ENCODE data around the gene GLIS2. TPM values are rescaled to one million over a fixed set of nuclear protein-coding genes. Genes with fewer than 3 reads are reported as not detected.

GLIS2 gene
- total RNA-seq, 1 experiment from 2014 or later = 23.0 TPM

GRCh38 chr16:4285167-4285566, 30.7 kb upstream of the GLIS2 start:
- Mint-ChIP-seq H3K4me3 (no peak overlapping the region), H3K27me3 (ENCODE audit: low read depth) (peaks cover 8% of the 10 kb centered on the region; the same call in 1 of the 2 replicates), H3K27ac (no peak overlapping the region), H3K9me3 (peaks cover 10% of the 10 kb centered on the region), H3K36me3 (peaks cover 7% of the 10 kb centered on the region), H3K4me1 (peaks cover 25% of the 10 kb centered on the region)
- TF ChIP-seq MXD4 (CRISPR knock-in tag; IDR thresholded peaks at IDR 0.05; ENCODE audit: borderline replicate concordance) (no peak), FOXP1 (CRISPR knock-in tag; IDR thresholded peaks at IDR 0.05; ENCODE audit: borderline replicate concordance) (peak; percentile 41; the same call in 1 of the 2 replicates)
- POLR2A ChIA-PET = interaction anchor here (1.7 kb wide), 1 partner anchor 12 kb away, joined by 3 read pairs; the partner anchor contains the start of gene TFAP4
- CTCF ChIA-PET = interaction anchor here (0.9 to 1.5 kb wide), 3 partner anchors 11 to 43 kb away, joined by 4 to 6 read pairs (median 5); no protein-coding TSS in a partner anchor
- no peak for ATAC-seq
- no peak for DNase-seq (ENCODE audit: low spot score)

GRCh38 chr16:4288148-4288921, 27.5 kb upstream of the GLIS2 start:
- no peaks in the 10 kb centered on the region; the same call in 1 of the 2 replicates for H3K27me3 Mint-ChIP-seq (ENCODE audit: low read depth)
- no peak overlapping the region for H3K4me3 Mint-ChIP-seq
- ATAC-seq (peak; percentile 92), DNase-seq (ENCODE audit: low spot score) (peak; percentile 95)
- ChIA-PET CTCF (interaction anchor here (0.6 to 12.3 kb wide), 31 partner anchors 10 to 349 kb away, joined by 3 to 185 read pairs (median 9); partner anchors contain the start of genes CORO7, GLIS2 and PAM16), POLR2A (interaction anchor here (0.5 to 2.4 kb wide), 4 partner anchors 10 to 36 kb away, joined by 3 to 11 read pairs (median 4); partner anchors contain the start of gene TFAP4)
- peak overlapping the region; percentile 76 for H3K27ac Mint-ChIP-seq
- H3K9me3 Mint-ChIP-seq = no peaks in the 10 kb centered on the region
- H3K4me1 Mint-ChIP-seq = peaks cover 35% of the 10 kb centered on the region
- no peak for TF ChIP-seq JUN (CRISPR knock-in tag; IDR thresholded peaks at IDR 0.05)
- TF ChIP-seq ZNF263 (CRISPR knock-in tag; IDR thresholded peaks at IDR 0.05; ENCODE audit: low read depth) = no peak
- TF ChIP-seq MXD4 (CRISPR knock-in tag; IDR thresholded peaks at IDR 0.05; ENCODE audit: borderline replicate concordance) = no peak
- no peak for TF ChIP-seq EMX1 (CRISPR knock-in tag; IDR thresholded peaks at IDR 0.05)
- TF ChIP-seq TEAD1 (CRISPR knock-in tag; IDR thresholded peaks at IDR 0.05) = no peak
- TF ChIP-seq NFE2L1 (CRISPR knock-in tag; IDR thresholded peaks at IDR 0.05) = no peak
- TF ChIP-seq SOX15 (CRISPR knock-in tag; IDR thresholded peaks at IDR 0.05) = no peak
- TF ChIP-seq ZBTB21 (CRISPR knock-in tag; IDR thresholded peaks at IDR 0.05; ENCODE audit: borderline replicate concordance) = no peak
- no peak for TF ChIP-seq RORB (CRISPR knock-in tag; IDR thresholded peaks at IDR 0.05)
- TF ChIP-seq E2F5 (CRISPR knock-in tag; IDR thresholded peaks at IDR 0.05) = 0 out of 2 replicates have a peak, but pooled peaks have one; percentile 38
- peak; percentile 49; the same call in 1 of the 2 replicates for TF ChIP-seq SP1 (CRISPR knock-in tag; conservative IDR thresholded peaks at IDR 0.05)
- TF ChIP-seq CTCF (IDR thresholded peaks at IDR 0.05) = peak; percentile 95
- TF ChIP-seq HMGXB4 (CRISPR knock-in tag; IDR thresholded peaks at IDR 0.05) = peak; percentile 78; the same call in 1 of the 2 replicates
- 0 out of 2 replicates have a peak, but pooled peaks have one; percentile 15 for TF ChIP-seq USF1 (CRISPR knock-in tag; IDR thresholded peaks at IDR 0.05)
- TF ChIP-seq GTF2I (CRISPR knock-in tag; conservative IDR thresholded peaks at IDR 0.05) = no peak
- no peaks in the 10 kb centered on the region for H3K36me3 Mint-ChIP-seq
